Heart right ventricle (tissue), 16 donors: Measurements from ENCODE around the gene LMBR1. TPM values are rescaled to one million over a fixed set of nuclear protein-coding genes. Genes with fewer than 3 reads are reported as not detected.

ENCODE experiments used
- ATAC-seq, 8 donors: fragments of 200-7000 bp; cut with Tn5 transposase; one replicate each; pipeline ENCODE4 v1.9.1; 2020; ENCODE audit warnings: mild to moderate bottlenecking in 8 of 8, moderate library complexity in 8 of 8, moderate number of reproducible peaks in 1 of 8
- DNase-seq, 2 donors: peaks; one replicate each; pipeline ENCODE4 v3.0.0-alpha.2; 2020
- H3K27ac ChIP-seq, 10 donors: fragments of 200-600 bp; sonication (generic) in 2 of 10; one replicate each; pipeline versions ENCODE4 v1.5.0 to v1.8.0; 2020 to 2022; ENCODE audit warnings: mild to moderate bottlenecking in 3 of 10
- H3K27me3 ChIP-seq, 7 donors: fragments of 200-600 bp; one replicate each; pipeline ENCODE4 v1.8.0; 2021 to 2022; ENCODE audit warnings: mild to moderate bottlenecking in 2 of 7
- H3K36me3 ChIP-seq, 9 donors: fragments of 200-600 bp; sonication (generic) in 1 of 9; one replicate each; pipeline versions ENCODE4 v1.5.0 to v1.8.0; 2020 to 2022; ENCODE audit warnings: mild to moderate bottlenecking in 2 of 9
- H3K4me1 ChIP-seq, 9 donors: fragments of 200-600 bp; sonication (generic) in 1 of 9; one replicate each; pipeline versions ENCODE4 v1.5.0 to v1.8.0; 2020 to 2022; ENCODE audit warnings: mild to moderate bottlenecking in 4 of 9
- H3K4me3 ChIP-seq, 10 donors: fragments of 200-600 bp; sonication (generic) in 2 of 10; one replicate each; pipeline versions ENCODE4 v1.5.0 to v1.8.0; 2020 to 2022; ENCODE audit warnings: mild to moderate bottlenecking in 7 of 10, moderate library complexity in 2 of 10
- H3K9me3 ChIP-seq, 11 donors: fragments of 200-600 bp in 10 of 11; sonication (generic) in 2 of 11; one replicate each; pipeline versions ENCODE4 v1.5.0 to v1.8.0; 2013 to 2022; ENCODE audit warnings: mild to moderate bottlenecking in 2 of 11, control low read depth in 1 of 11, moderate library complexity in 1 of 11
- WGBS, 2 donors: extraction: QIAGEN DNeasy Blood & Tissue Kit; methylation state at CpG; one replicate each; pipeline ENCODE4 v1.1.7; 2013; ENCODE audit warnings: inconsistent platforms in 1 of 2; 5-methylcytosine and 5-hydroxymethylcytosine counted together
- intact Hi-C, 10 donors: fragments of 100-400 bp; cut with DNase I; formaldehyde crosslinking; loops; one replicate each; pipeline versions ENCODE4 v1.11.1 to v1.14.2; 2022
- polyA plus RNA-seq, 2 donors: library from polyadenylated mRNA; stranded (reverse); fragments of 200-250 nt; gene quantifications; one replicate each; pipeline ENCODE4 v1.2.3, GENCODE V29; 2013
- total RNA-seq, 10 donors: library from RNA; stranded (reverse); fragmentation: NEBNext Ultra II Directional in 3 of 10; extraction: Animal tissue kit (Norgen Biotek cat#: 25700) in 3 of 10; gene quantifications; one replicate each; pipeline versions ENCODE4 v1.2.1 to v1.2.4, GENCODE V29; 2021 to 2023
- TF ChIP-seq, protein P1 (sequence below), 9 donors: fragments of 200-600 bp; sonication (generic) in 2 of 9; IDR thresholded peaks; one replicate each; pipeline versions ENCODE4 v1.5.0 to v1.8.0; 2021 to 2022; ENCODE audit warnings: antibody characterized with exemption in 9 of 9, mild to moderate bottlenecking in 5 of 9, moderate library complexity in 1 of 9
- donor health status: Arrhythmogenic right ventricular cardiomyopathy.
- donor health status: ischemic (EF 13 %, LVEDD 7.1; RV severe dilation, severe dysfunction).
- donor health status: healthy with polysubstance abuse.
- donor health status: DM: no; HTN: yes; CAD: no.
- donor health status: DM: no; HTN: no; CAD: no.
- donor health status: ischemic (EF 25% LVEDD 6.9; RV normal size, moderate dysfunction).
- donor health status: ischemic (EF 25% LVEDD 5.7; RV mildly dilated, moderate dysfunction).
- donor health status: healthy.
- donor health status: DM: yes; HTN: yes; CAD: no.
- donor health status: Ischemic cardiomyopathy.
- donor health status: ischemic (EF 35%, LVEDD 5.7; RV mildly dilated, moderate dysfunction).
- donor health status: nonischemic (EF 11% LVEDD 7.7; RV severe dilation, severe dysfunction).
- donor health status: DM: yes; HTN: yes; CAD: no.
- donor health status: PGD.
- donor health status: ischemic (EF 29% LVEDD 5.4; RV normal size, mild dysfunction).
- donor health status: nonischemic (EF 23%, LVEDD 6.1; RV moderate dilation, normal function).

LMBR1 gene
- total and polyA plus RNA-seq, 12 donors: 9.0 to 45.5 (median 37.5) TPM

DNA sequence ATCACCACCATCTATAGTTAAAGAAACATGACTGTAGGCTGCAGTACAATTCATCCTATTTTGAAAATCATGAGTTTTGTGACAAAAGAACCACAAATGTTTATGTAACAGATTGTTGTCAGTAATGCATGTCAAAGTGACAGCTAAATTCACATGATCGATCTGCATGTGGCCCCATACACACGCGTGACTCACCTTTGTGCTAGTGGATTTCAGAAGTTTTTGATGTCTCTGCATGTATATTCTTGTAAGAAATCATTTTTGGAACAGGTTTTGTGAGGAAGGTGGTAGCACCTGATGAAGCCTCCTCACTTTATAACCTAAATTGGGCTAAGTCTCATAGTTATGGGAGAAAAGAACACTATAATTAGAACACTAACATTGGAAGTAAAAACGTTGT lies 235.3 kb downstream of the LMBR1 start:
- Histone ChIP-seq H3K27ac (no peak overlapping the region), H3K27me3 (peaks cover 0 to 51% (median 29%) of the 10 kb centered on the region in 7 donors), H3K4me3 (no peak overlapping the region), H3K36me3 (no peaks in the 10 kb centered on the region), H3K9me3 (no peaks in the 10 kb centered on the region), H3K4me1 (no peaks in the 10 kb centered on the region)
- WGBS, 2 donors: 90 to 92% methylated on average over 4 of the region's 4 CpGs
- TF ChIP-seq, protein P1, sequence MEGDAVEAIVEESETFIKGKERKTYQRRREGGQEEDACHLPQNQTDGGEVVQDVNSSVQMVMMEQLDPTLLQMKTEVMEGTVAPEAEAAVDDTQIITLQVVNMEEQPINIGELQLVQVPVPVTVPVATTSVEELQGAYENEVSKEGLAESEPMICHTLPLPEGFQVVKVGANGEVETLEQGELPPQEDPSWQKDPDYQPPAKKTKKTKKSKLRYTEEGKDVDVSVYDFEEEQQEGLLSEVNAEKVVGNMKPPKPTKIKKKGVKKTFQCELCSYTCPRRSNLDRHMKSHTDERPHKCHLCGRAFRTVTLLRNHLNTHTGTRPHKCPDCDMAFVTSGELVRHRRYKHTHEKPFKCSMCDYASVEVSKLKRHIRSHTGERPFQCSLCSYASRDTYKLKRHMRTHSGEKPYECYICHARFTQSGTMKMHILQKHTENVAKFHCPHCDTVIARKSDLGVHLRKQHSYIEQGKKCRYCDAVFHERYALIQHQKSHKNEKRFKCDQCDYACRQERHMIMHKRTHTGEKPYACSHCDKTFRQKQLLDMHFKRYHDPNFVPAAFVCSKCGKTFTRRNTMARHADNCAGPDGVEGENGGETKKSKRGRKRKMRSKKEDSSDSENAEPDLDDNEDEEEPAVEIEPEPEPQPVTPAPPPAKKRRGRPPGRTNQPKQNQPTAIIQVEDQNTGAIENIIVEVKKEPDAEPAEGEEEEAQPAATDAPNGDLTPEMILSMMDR (IDR thresholded peaks at IDR 0.05): no peak
- no peak for DNase-seq
- ATAC-seq: no peak
- intact Hi-C loops: no loop called here

DNA sequence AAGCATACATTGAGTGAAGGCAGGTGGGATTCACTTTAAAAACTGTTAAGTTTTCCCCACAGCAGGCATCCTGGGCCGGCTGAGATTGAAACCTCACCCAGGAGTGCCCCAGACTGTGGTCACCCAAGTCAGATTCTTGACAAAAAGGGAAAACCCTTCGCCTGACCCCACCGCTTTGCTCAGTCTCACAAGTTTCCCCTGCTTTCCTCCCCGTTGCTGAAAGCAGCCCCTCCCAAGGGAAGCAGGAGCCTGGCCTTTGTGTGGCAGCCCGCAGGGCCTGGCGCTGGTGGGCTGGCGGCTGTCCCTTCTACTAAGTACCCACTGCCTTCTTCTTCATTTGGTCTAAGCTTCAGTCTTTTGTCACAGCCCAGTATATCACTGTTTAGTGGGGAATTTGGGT lies 236.4 kb downstream of the LMBR1 start:
- Histone ChIP-seq H3K27ac (no peak overlapping the region), H3K27me3 (peaks cover 0 to 60% (median 33%) of the 10 kb centered on the region in 7 donors), H3K4me3 (no peak overlapping the region), H3K9me3 (no peaks in the 10 kb centered on the region), H3K4me1 (no peaks in the 10 kb centered on the region), H3K36me3 (no peaks in the 10 kb centered on the region)
- ATAC-seq (no peak), DNase-seq (no peak)
- TF ChIP-seq, protein P1 (IDR thresholded peaks at IDR 0.05): no peak
- intact Hi-C loops: no loop called here
- 62 to 70% methylated on average over 7 of the region's 7 CpGs for WGBS, 2 donors

DNA sequence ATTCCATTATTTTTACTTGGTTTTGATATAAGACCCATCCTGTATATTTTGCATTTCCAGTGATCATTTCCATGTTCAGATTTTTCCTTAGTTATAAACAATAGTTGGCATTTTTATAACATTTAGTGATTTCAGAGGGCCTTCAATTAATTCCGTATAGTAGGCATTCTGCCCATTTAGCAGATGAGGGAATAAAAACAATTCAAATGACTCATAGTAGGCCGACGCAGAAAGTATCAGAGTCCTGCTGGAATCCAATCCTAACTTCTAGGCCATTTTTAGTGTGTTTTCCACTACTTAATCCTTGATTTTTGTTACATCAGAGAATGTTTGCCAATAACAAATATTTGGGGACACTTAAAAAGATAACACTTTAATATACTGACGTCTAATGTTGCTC lies 237.0 kb downstream of the LMBR1 start:
- no peaks in the 10 kb centered on the region for H3K4me1 ChIP-seq
- DNase-seq (no peak), ATAC-seq (no peak)
- TF ChIP-seq, protein P1 (IDR thresholded peaks at IDR 0.05): no peak
- WGBS, 2 donors: 74 to 81% methylated on average over 4 of the region's 4 CpGs
- H3K36me3 ChIP-seq: no peaks in the 10 kb centered on the region
- peaks cover 0 to 65% (median 33%) of the 10 kb centered on the region in 7 donors for H3K27me3 ChIP-seq
- intact Hi-C loops: no loop called here
- H3K27ac ChIP-seq: no peak overlapping the region
- H3K9me3 ChIP-seq: no peaks in the 10 kb centered on the region
- H3K4me3 ChIP-seq: no peak overlapping the region

DNA sequence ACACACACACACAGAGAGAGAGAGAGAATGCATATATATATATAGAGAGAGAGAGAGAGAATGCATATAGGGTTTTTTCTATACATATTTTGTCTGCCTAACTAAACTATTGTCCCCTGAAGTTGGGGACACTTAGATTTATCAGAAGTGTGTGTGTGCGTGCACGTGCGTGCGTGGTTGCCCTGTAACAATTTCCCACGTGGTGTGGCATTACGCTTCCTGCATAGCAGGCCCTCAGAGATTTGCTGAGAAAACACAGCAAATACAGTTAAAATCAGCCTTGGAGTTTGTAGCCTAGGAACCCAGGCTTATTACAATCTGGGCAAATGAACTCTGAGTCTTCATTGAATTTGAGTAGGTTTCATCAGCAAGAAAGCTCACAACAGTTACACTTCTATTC lies 237.7 kb downstream of the LMBR1 start:
- H3K27me3 ChIP-seq: peaks cover 0 to 73% (median 40%) of the 10 kb centered on the region in 7 donors
- WGBS, 2 donors: 74 to 81% methylated on average over 6 of the region's 6 CpGs

More for the DNA sequence above, 237.7 kb downstream of the LMBR1 start:
- DNase-seq: no peak
- Histone ChIP-seq H3K4me3 (no peak overlapping the region), H3K36me3 (no peaks in the 10 kb centered on the region), H3K9me3 (no peaks in the 10 kb centered on the region), H3K4me1 (no peaks in the 10 kb centered on the region), H3K27ac (no peak overlapping the region)
- ATAC-seq: no peak
- intact Hi-C loops: no loop called here
- TF ChIP-seq, protein P1 (IDR thresholded peaks at IDR 0.05): no peak
